Glomerular visceral epithelial cell (primary cell): ENCODE measurements around the gene C15orf61.

Experiments
- DNase-seq: peaks from one replicate; pipeline ENCODE4 v3.0.0-alpha.2; 2016; ENCODE audit errors: extremely low spot score

Gene C15orf61

GRCh38 chr15:67549736-67550135 lies 28.8 kb downstream of the C15orf61 start:
- no peak for DNase-seq

DNA sequence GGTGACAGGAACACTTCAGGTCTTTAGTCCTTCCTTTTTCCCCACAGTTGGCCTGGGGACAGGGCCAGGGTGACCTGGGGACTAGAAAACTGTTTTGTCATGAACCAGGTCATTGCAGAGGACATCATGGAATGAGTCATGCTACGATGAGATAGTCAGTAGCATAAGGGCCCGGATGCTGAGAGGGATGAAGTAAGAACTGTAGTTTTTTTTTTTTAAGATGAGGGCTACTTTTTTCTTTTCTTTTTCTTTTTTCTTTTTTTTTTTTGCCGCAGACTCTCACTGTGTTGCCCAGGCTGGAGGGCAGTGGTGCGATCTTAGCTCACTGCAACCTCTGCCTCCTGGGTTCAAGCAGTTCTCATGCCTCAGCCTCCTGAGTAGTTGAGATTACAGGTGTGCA lies 29.6 kb downstream of the C15orf61 start:
- no peak for DNase-seq

DNA sequence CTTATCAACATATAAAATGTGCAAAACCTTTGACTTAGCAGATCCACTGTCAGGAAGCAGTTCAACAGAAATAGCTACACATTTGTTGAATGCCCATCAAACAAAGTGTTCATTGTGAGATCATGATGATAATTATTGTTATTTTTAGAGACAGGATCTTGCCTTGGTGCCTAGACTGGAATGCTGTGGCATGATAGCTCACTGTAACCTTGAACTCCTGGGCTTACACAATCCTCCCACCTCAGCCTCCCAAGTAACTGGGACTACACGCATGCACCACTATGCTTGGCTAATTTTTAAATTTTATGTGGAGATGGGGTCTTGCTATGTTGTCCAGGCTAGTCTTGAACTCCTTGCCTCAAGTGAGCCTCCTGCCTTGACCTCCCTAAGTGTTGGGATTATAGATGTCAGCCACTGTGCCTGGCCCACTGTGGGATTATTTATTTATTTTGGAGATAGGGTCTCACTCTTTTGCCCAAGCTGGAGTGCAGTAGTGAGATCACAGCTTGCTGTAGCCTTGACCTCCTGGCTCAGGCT lies 30.3 kb downstream of the C15orf61 start:
- DNase-seq: no peak

- no peak for DNase-seq
These were observed 33.6 kb downstream of the C15orf61 start for GRCh38 chr15:67554580-67554979.

DNA sequence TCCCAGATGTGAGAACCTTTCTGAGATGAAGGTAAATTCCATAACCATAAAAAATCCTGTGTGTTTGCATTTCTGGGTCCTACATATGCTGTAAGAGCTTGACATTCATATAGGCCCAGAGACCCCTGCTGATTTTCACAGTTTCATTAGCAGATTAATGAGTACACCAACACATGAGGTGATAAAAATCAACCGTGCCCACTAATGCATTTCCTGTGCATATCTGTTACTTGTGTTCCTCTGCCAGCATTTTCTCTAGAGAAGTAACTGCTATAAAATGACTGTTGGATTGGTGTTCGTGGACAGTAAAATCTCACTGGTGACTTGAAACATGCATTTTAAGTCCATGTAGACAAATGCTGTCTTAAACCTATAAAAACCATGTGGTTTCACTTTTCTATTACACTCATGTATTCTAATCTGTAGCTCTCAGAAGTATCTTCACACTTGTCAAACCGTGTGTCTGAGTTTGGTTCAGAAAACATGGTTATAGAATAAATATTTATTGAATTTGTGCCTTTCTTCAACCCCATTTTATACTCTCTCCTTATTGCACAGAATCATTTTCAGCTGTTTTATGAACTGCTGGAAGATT lies 36.1 kb downstream of the C15orf61 start:
- DNase-seq: no peak

GRCh38 chr15:67558502-67558901 lies 37.6 kb downstream of the C15orf61 start:
- DNase-seq: no peak

- no peak for DNase-seq
These were observed 38.2 kb downstream of the C15orf61 start for GRCh38 chr15:67559158-67559557.

DNA sequence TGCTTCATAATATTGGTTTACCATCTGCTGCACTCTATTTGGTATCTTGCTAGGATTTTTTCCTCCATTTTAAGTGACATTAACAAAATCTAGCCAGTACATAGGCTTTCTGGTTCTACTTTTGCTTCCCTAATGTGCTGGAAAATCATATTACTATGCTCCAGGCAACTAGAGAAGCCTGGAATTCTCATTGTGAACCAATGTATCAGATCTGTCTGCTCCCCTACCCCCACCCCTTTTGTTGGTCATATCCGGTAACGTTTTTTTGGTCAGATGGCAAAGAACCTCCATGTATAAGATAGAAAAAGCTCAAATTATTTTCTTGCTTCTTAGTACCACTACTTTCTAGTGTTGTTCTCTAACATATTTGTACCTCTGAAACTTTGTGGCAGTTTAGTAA lies 38.6 kb downstream of the C15orf61 start:
- no peak for DNase-seq

- DNase-seq: no peak
These were observed 39.4 kb downstream of the C15orf61 start for GRCh38 chr15:67560320-67560719.

DNA sequence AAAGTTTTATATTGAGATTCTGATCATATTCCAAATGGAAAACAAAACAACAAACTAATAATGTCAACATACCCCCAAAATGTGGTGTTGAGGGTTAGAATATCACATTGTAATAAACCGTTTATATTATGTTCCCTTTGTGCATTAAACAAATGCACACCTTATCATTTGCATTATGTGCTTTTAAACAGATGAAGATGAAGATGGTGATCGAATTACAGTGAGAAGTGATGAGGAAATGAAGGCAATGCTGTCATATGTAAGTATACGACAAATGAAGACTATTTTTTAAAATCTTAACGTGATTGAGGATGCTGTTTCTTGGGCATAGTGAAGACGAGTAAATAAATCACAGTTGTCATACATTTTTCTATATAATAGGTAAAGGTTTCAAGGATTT lies 42.2 kb downstream of the C15orf61 start:
- DNase-seq: no peak

DNA sequence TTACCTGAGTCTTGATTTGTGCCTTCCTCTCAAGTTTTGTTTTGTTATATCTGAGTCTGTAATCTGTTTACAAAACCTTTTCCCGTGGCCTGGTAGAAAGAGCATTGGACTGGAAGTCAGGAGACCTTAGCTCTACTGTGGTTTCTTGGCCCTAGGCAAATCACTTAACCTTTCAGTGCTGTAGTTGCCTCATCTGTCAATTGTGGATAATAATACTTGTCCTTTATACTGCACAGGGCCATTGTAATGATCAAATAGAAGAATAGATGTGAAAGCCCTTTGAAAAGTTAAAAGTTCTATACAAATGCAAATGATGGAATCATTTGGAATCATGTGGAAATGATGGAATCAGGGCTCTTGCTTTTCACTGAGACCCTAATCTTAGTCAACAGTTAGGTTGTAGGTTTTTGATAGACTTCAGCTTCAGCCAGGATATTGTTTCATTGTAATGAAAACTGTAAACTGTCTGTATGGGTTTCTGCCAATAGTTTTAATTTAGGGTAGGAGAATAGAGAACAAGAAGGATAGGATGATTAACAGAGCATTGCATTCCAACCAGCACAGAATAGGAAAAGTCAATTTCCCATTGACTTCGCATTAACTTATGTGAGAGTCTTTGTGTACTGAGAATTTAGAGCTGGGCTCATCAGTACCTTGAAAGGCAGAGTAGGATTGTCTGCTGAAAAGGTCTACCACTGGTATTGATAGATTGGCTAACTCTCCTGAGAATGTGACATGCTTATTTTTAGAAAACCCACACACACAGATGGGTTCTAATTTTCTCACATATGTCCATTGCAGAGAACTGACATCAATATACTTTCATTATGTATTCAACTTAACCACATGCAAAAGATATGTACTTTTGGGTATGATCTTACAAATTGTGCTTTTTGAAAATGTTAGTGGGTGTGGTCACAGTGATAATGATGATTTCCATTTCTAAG lies 43.4 kb downstream of the C15orf61 start:
- no peak for DNase-seq

DNA sequence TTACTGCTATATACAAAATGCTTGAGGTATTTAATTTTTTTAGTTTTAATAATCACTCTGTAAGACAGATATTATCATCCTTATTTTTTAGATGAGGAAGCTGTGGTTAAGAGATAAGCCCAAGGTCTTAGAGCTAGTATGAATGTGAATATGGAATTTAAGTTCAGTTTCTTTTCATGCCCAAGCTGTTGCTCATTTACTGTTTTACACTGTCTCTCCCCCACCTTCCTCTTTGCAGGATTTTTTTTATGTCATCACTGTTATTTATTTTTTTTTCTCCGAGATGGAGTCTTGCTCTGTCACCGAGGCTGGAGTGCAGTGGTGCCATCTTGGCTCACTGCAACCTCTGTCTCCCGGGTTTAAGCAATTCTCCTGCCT lies 44.0 kb downstream of the C15orf61 start:
- DNase-seq: no peak

GRCh38 chr15:67569668-67570067 lies 48.7 kb downstream of the C15orf61 start:
- no peak for DNase-seq

GRCh38 chr15:67570875-67571647 lies 50.1 kb downstream of the C15orf61 start:
- no peak for DNase-seq

GRCh38 chr15:67571648-67572415 lies 50.9 kb downstream of the C15orf61 start:
- DNase-seq: no peak

- DNase-seq: no peak
These were observed 52.3 kb downstream of the C15orf61 start for GRCh38 chr15:67573194-67573593.

DNA sequence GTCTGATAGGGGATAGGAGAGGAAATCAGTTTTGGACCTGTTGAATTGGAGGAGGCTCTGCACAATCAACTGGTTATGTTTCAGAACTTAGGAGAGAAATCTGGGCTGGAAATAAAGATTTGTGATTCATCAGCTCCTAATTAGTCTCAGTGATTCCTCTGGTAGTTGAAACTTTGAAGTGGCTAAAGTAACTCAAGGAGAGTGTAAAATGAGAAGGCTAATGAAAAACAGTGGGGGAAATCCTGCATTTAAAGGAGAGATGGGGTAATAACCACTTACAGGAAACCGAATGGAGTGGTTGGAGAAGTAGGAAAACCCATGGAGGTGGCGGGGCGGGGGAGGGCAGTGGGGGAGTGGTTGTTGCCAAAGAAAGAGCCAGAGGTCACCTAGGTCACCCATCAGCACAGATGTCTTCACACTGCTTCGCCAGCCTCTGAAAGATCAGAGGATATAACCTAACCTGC lies 54.1 kb downstream of the C15orf61 start:
- DNase-seq: no peak

DNA sequence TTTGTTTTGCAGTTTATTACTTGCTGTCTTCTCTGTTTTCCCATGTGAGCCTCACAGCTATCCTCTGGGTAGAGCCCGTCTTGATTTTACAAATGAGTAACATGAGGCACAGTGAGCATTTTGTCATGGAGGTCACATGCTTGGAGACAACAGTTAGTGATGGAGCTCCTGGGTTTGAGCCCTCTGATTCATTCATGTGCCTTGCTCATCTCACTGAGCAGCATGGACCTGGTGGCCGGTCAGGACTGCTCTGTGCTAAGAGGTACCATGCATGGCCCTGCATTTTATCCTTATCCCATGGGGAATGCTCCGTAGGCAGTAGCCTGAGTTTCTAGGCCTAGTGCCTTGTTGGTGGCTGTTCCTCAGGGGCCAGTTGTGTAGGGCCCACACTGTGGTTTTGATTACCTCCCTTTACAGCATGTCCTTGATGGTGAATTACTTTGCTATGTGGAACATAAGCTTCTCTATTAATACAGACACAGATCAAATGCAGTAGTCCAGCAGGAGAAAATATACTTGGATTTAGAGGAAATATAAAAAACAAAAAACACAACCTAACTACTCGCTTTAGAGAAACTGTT lies 57.2 kb downstream of the C15orf61 start:
- DNase-seq: no peak

GRCh38 chr15:67579164-67579563 lies 58.2 kb downstream of the C15orf61 start:
- no peak for DNase-seq
